Measurements from ENCODE around the gene STPG1.

- TF ChIP-seq POLR2AphosphoS5 (IDR thresholded peaks at IDR 0.05), result no peak
- no peak for TF ChIP-seq CTCF (IDR thresholded peaks at IDR 0.05)
- TF ChIP-seq POLR2A (IDR thresholded peaks at IDR 0.05), result no peak
Observed at GRCh38 chr1:24425441-24425840, 11.9 kb upstream of the STPG1 start.

Data from stomach (tissue), 4 donors.